HEK293 (cell line): ENCODE results near the gene ZMYND10.

Experiments used
- CTCF ChIA-PET: fragments of 350-600 bp; formaldehyde crosslinking; extraction: SDS; loops from one replicate; lab custom pipeline; 2021; ENCODE audit warnings: antibody characterized with exemption; lab: Yijun Ruan, JAX
- POLR2A ChIA-PET: fragments of 300-600 bp; formaldehyde crosslinking; extraction: SDS; loops from one replicate; lab custom pipeline; 2020; ENCODE audit warnings: antibody characterized with exemption, inconsistent platforms; lab: Yijun Ruan, JAX
- H3K27ac ChIP-seq: fragments of 200-500 bp; sonication (Bioruptor generic); 2 replicates; pipeline ENCODE4 v1.5.1; 2014; ENCODE audit warnings: low read depth, low read length, control low read depth, inconsistent platforms; ENCODE audit errors: extremely low read depth
- H3K36me3 ChIP-seq, 2 experiments: fragments of 200-500 bp in 1 of 2; sonication (Bioruptor generic) in 1 of 2; 1 replicate in 1 of 2; 2 replicates in 1 of 2; pipeline ENCODE4 v1.5.1; 2014 to 2017; ENCODE audit warnings: inconsistent platforms in 2 of 2, low read length in 2 of 2; ENCODE audit not compliant: control insufficient read depth in 2 of 2, insufficient read depth in 1 of 2
- H3K4me1 ChIP-seq: fragments of 200-500 bp; sonication (Bioruptor generic); 2 replicates; pipeline ENCODE4 v1.5.1; 2014; ENCODE audit warnings: mild to moderate bottlenecking, low read length, inconsistent platforms; ENCODE audit not compliant: control insufficient read depth, insufficient read depth
- H3K4me3 ChIP-seq: 2 replicates; pipeline ENCODE4 v1.5.1; 2011; ENCODE audit warnings: low read depth, mild to moderate bottlenecking, control low read depth, low read length, moderate library complexity
- H3K9me3 ChIP-seq: fragments of 200-500 bp; sonication (Bioruptor generic); 2 replicates; pipeline ENCODE4 v1.5.1; 2014; ENCODE audit warnings: low read depth, low read length, inconsistent platforms; ENCODE audit not compliant: control insufficient read depth, insufficient read depth
- HOXC10 ChIP-seq: sonication (generic); formaldehyde crosslinking; IDR thresholded peaks from 2 replicates; pipeline ENCODE4 v1.8.1; 2023; ENCODE audit warnings: mild to moderate bottlenecking, missing genetic modification reagents
- IKZF3 ChIP-seq: fragments of 450-650 bp; IDR thresholded peaks from 2 replicates; pipeline ENCODE4 v1.5.0; 2018; ENCODE audit warnings: missing biosample characterization, mild to moderate bottlenecking, missing genetic modification characterization, moderate library complexity
- MEIS1 ChIP-seq: sonication (generic); formaldehyde crosslinking; IDR thresholded peaks from 2 replicates; pipeline ENCODE4 v1.8.1; 2022; ENCODE audit warnings: missing genetic modification reagents, mild to moderate bottlenecking, borderline replicate concordance
- ZBTB20 ChIP-seq: fragments of 450-650 bp; formaldehyde crosslinking; IDR thresholded peaks from 2 replicates; pipeline ENCODE4 v1.5.1; 2016; ENCODE audit warnings: missing biosample characterization, missing genetic modification characterization
- ZFHX2 ChIP-seq: fragments of 450-650 bp; formaldehyde crosslinking; conservative IDR thresholded peaks from 2 replicates; pipeline ENCODE4 v1.5.1; 2016; ENCODE audit warnings: missing biosample characterization, missing genetic modification characterization
- ZFP41 ChIP-seq: fragments of 450-650 bp; formaldehyde crosslinking; IDR thresholded peaks from 2 replicates; pipeline ENCODE4 v1.5.1; 2016; ENCODE audit warnings: missing biosample characterization, missing genetic modification characterization, borderline replicate concordance
- ZNF157 ChIP-seq: fragments of 450-650 bp; formaldehyde crosslinking; IDR thresholded peaks from 2 replicates; pipeline ENCODE4 v1.5.1; 2016; ENCODE audit warnings: missing biosample characterization, missing genetic modification characterization
- ZNF223 ChIP-seq: fragments of 450-650 bp; formaldehyde crosslinking; IDR thresholded peaks from 2 replicates; pipeline ENCODE4 v1.5.1; 2016; ENCODE audit warnings: missing biosample characterization, missing genetic modification characterization
- ZNF324 ChIP-seq: fragments of 450-650 bp; formaldehyde crosslinking; IDR thresholded peaks from 2 replicates; pipeline ENCODE4 v1.5.1; 2016; ENCODE audit warnings: missing biosample characterization, missing genetic modification characterization
- ZNF335 ChIP-seq: fragments of 450-650 bp; formaldehyde crosslinking; conservative IDR thresholded peaks from 2 replicates; pipeline ENCODE4 v1.5.1; 2016; ENCODE audit warnings: missing biosample characterization, missing genetic modification characterization
- ZNF423 ChIP-seq: fragments of 450-650 bp; formaldehyde crosslinking; IDR thresholded peaks from 2 replicates; pipeline ENCODE4 v1.5.1; 2016; ENCODE audit warnings: missing biosample characterization, missing genetic modification characterization
- ZNF433 ChIP-seq: fragments of 450-650 bp; formaldehyde crosslinking; IDR thresholded peaks from 2 replicates; pipeline ENCODE4 v1.5.1; 2016; ENCODE audit warnings: missing biosample characterization, missing genetic modification characterization, low read depth
- ZNF548 ChIP-seq: fragments of 450-650 bp; formaldehyde crosslinking; IDR thresholded peaks from 2 replicates; pipeline ENCODE4 v1.5.1; 2016; ENCODE audit warnings: missing biosample characterization, missing genetic modification characterization
- ZNF660 ChIP-seq: fragments of 450-650 bp; IDR thresholded peaks from 2 replicates; pipeline ENCODE4 v1.5.1; 2018; ENCODE audit warnings: missing biosample characterization, mild to moderate bottlenecking, missing genetic modification characterization
- ZNF701 ChIP-seq: fragments of 450-650 bp; formaldehyde crosslinking; IDR thresholded peaks from 2 replicates; pipeline ENCODE4 v1.5.1; 2016; ENCODE audit warnings: missing biosample characterization, missing genetic modification characterization
- ZNF707 ChIP-seq: fragments of 450-650 bp; formaldehyde crosslinking; IDR thresholded peaks from 2 replicates; pipeline ENCODE4 v1.5.1; 2016; ENCODE audit warnings: missing biosample characterization, missing genetic modification characterization
- ZNF76 ChIP-seq: fragments of 450-650 bp; formaldehyde crosslinking; IDR thresholded peaks from 2 replicates; pipeline ENCODE4; 2016; ENCODE audit warnings: low read depth, missing biosample characterization, missing genetic modification characterization, borderline replicate concordance
- ZSCAN23 ChIP-seq: fragments of 450-650 bp; formaldehyde crosslinking; IDR thresholded peaks from 2 replicates; pipeline ENCODE4 v1.5.1; 2016; ENCODE audit warnings: missing biosample characterization, missing genetic modification characterization
- TF ChIP-seq, protein P1 (sequence below): fragments of 450-650 bp; formaldehyde crosslinking; IDR thresholded peaks from 2 replicates; pipeline ENCODE4 v1.5.1; 2016; ENCODE audit warnings: missing biosample characterization, missing genetic modification characterization
- TF ChIP-seq, protein P2 (sequence below): fragments of 450-650 bp; formaldehyde crosslinking; IDR thresholded peaks from 2 replicates; pipeline ENCODE4 v1.5.1; 2017; ENCODE audit warnings: missing biosample characterization, missing genetic modification characterization
- TF ChIP-seq, protein P3 (sequence below): fragments of 450-650 bp; formaldehyde crosslinking; conservative IDR thresholded peaks from 2 replicates; pipeline ENCODE4 v1.5.1; 2016; ENCODE audit warnings: low read depth, missing biosample characterization, missing genetic modification characterization
- TF ChIP-seq, protein P4 (sequence below): fragments of 450-650 bp; formaldehyde crosslinking; IDR thresholded peaks from 2 replicates; pipeline ENCODE4 v1.5.1; 2017; ENCODE audit warnings: missing biosample characterization, mild to moderate bottlenecking, missing genetic modification characterization, moderate library complexity

Gene ZMYND10

DNA sequence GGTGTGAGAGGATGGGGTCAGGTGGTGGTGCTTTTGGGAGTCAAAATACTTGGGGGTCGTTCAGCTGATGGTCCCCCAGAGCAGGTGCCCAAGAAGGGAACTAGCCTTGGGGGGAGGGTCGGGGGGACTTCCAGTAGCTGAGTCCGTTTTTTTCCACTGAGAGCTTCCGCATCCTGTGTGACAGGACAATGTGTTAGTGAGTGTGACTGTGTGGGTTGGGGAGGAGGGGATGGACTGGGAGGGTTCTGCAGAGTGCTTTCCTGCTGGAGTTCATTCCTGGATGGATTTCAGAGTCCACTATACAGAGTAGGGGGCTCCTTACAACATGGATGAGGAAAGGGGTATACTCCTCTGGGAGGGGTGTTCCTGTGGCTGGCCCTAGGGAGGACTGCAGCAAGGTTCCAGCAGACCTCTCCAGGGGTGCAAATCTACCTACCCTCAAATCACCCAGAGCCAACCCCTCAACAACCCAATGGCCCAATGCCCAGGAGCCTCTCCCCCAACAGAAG, 22.4 kb downstream of the ZMYND10 start:
- CTCF ChIA-PET = interaction anchor here (0.6 to 3.0 kb wide), 6 partner anchors 11 to 1107 kb away, joined by 3 to 21 read pairs (median 4); partner anchors contain the start of genes HYAL3 and NAA80
- POLR2A ChIA-PET = interaction anchor here (2.5 to 3.2 kb wide), 3 partner anchors 14 to 27 kb away, joined by 7 to 17 read pairs (median 12); partner anchors contain the start of genes HYAL3 and NAA80
- no peak overlapping the region for H3K27ac ChIP-seq
- TF ChIP-seq MEIS1 (CRISPR knock-in tag) = no peak
- no peak for TF ChIP-seq ZNF157 (tag by site-specific recombination)
- no peak for TF ChIP-seq ZSCAN23
- TF ChIP-seq ZBTB20 = peak; percentile 88
- TF ChIP-seq ZNF660 (tag by site-specific recombination) = no peak
- no peaks in the 10 kb centered on the region for H3K9me3 ChIP-seq
- H3K4me3 ChIP-seq = no peak overlapping the region
- no peaks in the 10 kb centered on the region for H3K4me1 ChIP-seq
- H3K36me3 ChIP-seq = peaks cover 3 to 55% of the 10 kb centered on the region in 2 experiments; a peak in 2 of 3 replicates

DNA sequence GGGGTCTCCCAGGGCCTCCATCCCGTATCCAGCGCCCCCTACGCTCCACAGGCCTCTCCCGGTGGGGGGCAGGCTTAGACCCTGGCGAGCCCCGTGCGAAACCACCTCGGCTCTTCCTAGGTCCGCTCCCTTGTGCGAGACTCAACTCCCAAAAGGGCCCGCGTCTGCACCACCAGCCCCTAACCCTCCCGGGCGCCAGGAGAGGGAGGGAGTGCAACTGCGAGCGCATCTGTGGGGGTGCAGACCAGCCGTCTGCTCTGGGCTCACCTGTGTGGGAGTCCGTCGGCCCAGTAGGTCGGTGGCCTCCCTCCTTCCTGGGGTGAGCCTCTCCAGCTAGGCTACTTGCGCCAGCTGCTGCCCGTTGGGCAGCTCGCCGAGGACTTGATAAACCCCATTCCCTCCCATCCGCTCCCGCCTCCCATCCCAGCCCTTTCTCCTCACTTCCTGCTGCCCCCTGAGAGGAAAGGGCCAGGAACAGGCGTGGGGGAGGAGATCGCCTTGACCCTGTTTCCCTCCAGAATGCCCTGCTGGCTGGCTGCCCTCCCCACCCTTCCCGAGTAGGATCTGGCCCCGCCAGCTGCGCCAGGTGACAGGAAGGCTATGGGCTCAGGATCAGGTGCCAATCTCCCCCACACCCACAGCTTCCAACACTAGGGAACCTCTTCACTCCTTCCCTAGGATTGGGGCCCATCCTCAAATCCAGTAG, 23.0 kb downstream of the ZMYND10 start, which contains the start of gene HYAL2:
TSS of gene HYAL2 (minus strand) at position 360 of the 706 bp plus-strand sequence. CDS start 2,256 bp downstream, outside the sequence.
- H3K9me3 ChIP-seq = no peaks in the 10 kb centered on the region
- H3K4me1 ChIP-seq = no peaks in the 10 kb centered on the region
- no peak for TF ChIP-seq ZNF433 (tag by site-specific recombination)
- peak; percentile 15; the same call in 1 of the 2 replicates for TF ChIP-seq ZFHX2
- no peak for TF ChIP-seq IKZF3 (tag by site-specific recombination)
- no peak for TF ChIP-seq ZNF707 (tag by site-specific recombination)
- TF ChIP-seq, all 188 proteins: peak for 1
- ChIA-PET CTCF (interaction anchor here (0.5 to 3.0 kb wide), 8 partner anchors 11 to 1200 kb away, joined by 3 to 21 read pairs (median 4); partner anchors contain the start of genes HYAL3 and NAA80), POLR2A (interaction anchor here (2.5 to 3.2 kb wide), 3 partner anchors 15 to 27 kb away, joined by 7 to 17 read pairs (median 12); partner anchors contain the start of genes HYAL3 and NAA80)
- peak within 1 kb of the TSS; percentile 95 for H3K27ac ChIP-seq
- peaks cover 3 to 59% of the 10 kb centered on the region in 2 experiments; a peak in 2 of 3 replicates for H3K36me3 ChIP-seq
- H3K4me3 ChIP-seq = peak within 1 kb of the TSS; percentile 62

DNA sequence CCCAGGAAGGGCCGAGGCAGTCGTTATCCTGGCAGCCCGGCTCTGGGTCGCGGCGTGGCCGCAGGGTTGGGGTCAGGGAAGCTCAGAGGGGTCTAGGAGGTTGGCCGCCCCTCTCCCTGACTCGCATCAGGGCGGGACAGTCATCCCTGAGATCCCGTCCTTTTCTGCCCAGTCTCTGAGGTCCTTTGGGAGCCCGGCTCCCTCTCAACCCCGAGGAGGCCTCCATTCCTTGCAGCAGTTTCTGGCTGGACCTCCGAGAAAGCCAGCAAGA, 23.5 kb downstream of the ZMYND10 start:
- no peaks in the 10 kb centered on the region for H3K9me3 ChIP-seq
- peaks cover 2% of the 10 kb centered on the region; the same call in 1 of the 2 replicates for H3K4me1 ChIP-seq
- H3K36me3 ChIP-seq = peaks cover 3 to 63% of the 10 kb centered on the region in 2 experiments; a peak in 2 of 3 replicates
- H3K27ac ChIP-seq = no peak overlapping the region; the same call in 1 of the 2 replicates
- ChIA-PET POLR2A (interaction anchor here (0.7 to 3.2 kb wide), 3 partner anchors 15 to 30 kb away, joined by 3 to 17 read pairs (median 7); partner anchors contain the start of gene IFRD2), CTCF (interaction anchor here (0.5 to 1.7 kb wide), 5 partner anchors 11 to 1200 kb away, joined by 3 to 7 read pairs (median 4); partner anchors contain the start of genes HYAL3 and NAA80)
- H3K4me3 ChIP-seq = no peak overlapping the region
- TF ChIP-seq, protein P1, sequence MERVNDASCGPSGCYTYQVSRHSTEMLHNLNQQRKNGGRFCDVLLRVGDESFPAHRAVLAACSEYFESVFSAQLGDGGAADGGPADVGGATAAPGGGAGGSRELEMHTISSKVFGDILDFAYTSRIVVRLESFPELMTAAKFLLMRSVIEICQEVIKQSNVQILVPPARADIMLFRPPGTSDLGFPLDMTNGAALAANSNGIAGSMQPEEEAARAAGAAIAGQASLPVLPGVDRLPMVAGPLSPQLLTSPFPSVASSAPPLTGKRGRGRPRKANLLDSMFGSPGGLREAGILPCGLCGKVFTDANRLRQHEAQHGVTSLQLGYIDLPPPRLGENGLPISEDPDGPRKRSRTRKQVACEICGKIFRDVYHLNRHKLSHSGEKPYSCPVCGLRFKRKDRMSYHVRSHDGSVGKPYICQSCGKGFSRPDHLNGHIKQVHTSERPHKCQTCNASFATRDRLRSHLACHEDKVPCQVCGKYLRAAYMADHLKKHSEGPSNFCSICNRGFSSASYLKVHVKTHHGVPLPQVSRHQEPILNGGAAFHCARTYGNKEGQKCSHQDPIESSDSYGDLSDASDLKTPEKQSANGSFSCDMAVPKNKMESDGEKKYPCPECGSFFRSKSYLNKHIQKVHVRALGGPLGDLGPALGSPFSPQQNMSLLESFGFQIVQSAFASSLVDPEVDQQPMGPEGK (tag by site-specific recombination) = no peak
- TF ChIP-seq, protein P2, sequence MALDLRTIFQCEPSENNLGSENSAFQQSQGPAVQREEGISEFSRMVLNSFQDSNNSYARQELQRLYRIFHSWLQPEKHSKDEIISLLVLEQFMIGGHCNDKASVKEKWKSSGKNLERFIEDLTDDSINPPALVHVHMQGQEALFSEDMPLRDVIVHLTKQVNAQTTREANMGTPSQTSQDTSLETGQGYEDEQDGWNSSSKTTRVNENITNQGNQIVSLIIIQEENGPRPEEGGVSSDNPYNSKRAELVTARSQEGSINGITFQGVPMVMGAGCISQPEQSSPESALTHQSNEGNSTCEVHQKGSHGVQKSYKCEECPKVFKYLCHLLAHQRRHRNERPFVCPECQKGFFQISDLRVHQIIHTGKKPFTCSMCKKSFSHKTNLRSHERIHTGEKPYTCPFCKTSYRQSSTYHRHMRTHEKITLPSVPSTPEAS = no peak
- TF ChIP-seq, protein P3, sequence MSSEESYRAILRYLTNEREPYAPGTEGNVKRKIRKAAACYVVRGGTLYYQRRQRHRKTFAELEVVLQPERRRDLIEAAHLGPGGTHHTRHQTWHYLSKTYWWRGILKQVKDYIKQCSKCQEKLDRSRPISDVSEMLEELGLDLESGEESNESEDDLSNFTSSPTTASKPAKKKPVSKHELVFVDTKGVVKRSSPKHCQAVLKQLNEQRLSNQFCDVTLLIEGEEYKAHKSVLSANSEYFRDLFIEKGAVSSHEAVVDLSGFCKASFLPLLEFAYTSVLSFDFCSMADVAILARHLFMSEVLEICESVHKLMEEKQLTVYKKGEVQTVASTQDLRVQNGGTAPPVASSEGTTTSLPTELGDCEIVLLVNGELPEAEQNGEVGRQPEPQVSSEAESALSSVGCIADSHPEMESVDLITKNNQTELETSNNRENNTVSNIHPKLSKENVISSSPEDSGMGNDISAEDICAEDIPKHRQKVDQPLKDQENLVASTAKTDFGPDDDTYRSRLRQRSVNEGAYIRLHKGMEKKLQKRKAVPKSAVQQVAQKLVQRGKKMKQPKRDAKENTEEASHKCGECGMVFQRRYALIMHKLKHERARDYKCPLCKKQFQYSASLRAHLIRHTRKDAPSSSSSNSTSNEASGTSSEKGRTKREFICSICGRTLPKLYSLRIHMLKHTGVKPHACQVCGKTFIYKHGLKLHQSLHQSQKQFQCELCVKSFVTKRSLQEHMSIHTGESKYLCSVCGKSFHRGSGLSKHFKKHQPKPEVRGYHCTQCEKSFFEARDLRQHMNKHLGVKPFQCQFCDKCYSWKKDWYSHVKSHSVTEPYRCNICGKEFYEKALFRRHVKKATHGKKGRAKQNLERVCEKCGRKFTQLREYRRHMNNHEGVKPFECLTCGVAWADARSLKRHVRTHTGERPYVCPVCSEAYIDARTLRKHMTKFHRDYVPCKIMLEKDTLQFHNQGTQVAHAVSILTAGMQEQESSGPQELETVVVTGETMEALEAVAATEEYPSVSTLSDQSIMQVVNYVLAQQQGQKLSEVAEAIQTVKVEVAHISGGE (tag by site-specific recombination) = no peak
- TF ChIP-seq ZNF324 (no peak), ZNF223 (no peak), HOXC10 (CRISPR knock-in tag) (no peak), ZNF423 (tag by site-specific recombination) (no peak), ZNF548 (tag by site-specific recombination) (no peak), ZNF335 (tag by site-specific recombination) (no peak), ZFP41 (tag by site-specific recombination) (no peak), ZNF701 (tag by site-specific recombination) (no peak), ZNF76 (no peak)
- TF ChIP-seq, protein P4, sequence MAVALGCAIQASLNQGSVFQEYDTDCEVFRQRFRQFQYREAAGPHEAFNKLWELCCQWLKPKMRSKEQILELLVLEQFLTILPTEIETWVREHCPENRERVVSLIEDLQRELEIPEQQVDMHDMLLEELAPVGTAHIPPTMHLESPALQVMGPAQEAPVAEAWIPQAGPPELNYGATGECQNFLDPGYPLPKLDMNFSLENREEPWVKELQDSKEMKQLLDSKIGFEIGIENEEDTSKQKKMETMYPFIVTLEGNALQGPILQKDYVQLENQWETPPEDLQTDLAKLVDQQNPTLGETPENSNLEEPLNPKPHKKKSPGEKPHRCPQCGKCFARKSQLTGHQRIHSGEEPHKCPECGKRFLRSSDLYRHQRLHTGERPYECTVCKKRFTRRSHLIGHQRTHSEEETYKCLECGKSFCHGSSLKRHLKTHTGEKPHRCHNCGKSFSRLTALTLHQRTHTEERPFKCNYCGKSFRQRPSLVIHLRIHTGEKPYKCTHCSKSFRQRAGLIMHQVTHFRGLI (tag by site-specific recombination) = no peak
